A204.1 (cell line): ENCODE measurements around the gene SCT.
"Not testable (repeated sequence)": the region's sequence is repeated elsewhere in the genome, so short reads cannot be mapped to it uniquely, and the experiment has no call there.

Source experiments
- FAIRE-seq: peaks from 2 replicates; lab custom pipeline; 2012; peaks lifted over from hg19 to GRCh38; lab: Jason Lieb, UNC

SCT gene, protein sequence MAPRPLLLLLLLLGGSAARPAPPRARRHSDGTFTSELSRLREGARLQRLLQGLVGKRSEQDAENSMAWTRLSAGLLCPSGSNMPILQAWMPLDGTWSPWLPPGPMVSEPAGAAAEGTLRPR

DNA sequence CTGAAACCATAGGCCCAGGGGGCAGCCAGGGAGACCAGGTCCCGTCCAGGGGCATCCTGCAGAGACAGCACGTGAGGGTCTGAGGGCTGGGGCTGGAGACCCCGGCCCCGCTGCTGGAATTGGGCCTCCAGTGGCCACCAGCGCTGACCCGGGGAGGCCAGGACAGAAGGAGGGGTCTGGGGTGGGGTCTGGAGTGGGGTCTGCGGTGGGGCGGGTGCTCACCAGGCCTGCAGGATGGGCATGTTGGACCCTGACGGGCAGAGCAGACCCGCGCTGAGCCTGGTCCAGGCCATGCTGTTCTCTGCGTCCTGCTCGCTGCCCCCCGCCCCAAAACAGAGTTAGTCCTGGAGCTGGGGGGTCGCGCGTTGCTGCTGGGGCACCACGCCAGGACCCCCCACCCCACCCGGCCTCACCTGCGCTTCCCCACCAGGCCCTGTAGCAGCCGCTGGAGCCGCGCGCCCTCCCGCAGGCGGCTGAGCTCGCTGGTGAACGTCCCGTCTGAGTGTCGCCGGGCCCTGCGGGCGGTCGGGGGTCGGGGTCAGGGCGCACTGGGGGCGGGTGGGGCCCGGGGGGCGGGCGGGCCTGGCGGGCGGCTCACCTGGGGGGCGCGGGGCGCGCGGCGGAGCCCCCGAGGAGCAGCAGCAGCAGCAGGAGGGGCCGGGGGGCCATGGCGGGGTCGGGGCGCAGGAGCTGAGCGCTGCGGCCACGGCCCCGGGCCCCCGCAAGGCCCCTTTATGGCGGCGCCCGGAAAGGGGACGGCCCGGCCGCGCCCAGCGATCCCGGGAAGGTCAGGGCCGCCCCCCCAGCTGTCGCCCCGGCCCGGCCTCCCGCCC lies at the start of gene SCT:
Gene SCT, minus strand, starts transcription at position 707 of the 833 bp plus-strand sequence. Its CDS starts 38 bp downstream, at position 669.
- no peak for FAIRE-seq

DNA sequence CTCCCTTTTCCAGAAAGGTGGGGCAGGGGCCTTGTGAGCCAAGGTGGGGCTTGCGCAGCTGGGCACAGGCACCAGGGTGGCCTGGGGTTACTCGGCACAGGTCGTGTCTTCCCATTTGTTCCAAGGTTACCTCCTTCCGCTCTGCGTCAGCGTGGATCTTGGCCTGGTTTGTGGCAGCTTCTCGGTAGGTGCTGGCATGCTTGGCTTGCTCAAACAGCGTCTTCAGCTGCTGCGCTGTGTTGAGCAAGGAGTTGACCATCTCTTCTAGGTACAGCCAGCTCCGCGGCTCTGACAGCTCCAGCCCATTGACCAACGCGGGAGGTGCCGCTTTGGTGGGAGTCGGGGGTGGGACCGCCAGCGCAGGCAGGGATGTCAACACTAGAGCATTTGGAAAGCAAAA lies 47.4 kb upstream of the SCT start:
- no peak for FAIRE-seq

DNA sequence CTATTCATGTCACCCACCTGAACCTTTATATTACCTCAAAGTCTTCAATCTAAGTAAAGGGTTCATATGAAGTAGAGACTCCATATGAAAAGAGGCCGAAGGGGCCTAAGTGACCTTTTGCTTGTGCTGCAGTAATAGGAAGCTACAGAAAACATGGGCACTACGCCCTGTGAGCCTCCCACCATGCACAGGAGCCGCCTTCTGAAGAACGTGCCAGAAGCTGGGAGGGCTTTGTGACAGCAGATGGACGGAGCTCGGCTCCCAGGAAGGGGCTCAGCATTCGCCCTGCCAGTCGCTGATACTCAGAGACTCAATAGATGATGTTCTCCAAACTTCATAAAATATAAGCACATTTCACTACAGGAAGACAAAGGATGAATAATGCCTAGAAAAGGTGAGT lies 46.9 kb upstream of the SCT start:
- no peak for FAIRE-seq

DNA sequence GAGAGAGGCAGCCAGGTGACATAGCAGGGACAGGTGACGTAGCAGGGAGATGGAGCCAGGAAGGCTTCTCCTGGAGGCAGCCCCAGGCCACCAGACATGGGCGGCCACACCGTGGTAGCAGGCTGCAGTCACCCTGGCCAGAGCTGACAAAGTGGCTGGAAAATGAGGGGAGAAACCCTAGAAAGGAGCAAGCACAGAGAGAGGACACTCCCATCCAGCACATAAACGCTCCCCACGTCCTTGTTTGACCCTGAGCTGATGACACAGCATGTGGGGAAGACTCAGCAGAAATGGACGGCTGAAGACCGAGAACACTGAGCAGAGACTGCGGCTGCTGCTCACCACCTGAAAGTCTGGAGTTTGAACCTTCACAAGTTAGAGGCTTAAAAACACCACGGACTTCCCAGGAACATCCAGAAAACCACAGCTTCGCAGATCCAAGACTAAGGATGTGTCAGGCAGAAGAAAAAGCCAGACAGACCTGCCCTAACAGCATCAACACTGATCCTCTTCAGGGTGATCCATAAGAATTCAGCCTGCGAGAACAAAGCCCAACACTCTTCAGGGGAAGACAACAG lies 38.8 kb upstream of the SCT start:
- FAIRE-seq = no peak

DNA sequence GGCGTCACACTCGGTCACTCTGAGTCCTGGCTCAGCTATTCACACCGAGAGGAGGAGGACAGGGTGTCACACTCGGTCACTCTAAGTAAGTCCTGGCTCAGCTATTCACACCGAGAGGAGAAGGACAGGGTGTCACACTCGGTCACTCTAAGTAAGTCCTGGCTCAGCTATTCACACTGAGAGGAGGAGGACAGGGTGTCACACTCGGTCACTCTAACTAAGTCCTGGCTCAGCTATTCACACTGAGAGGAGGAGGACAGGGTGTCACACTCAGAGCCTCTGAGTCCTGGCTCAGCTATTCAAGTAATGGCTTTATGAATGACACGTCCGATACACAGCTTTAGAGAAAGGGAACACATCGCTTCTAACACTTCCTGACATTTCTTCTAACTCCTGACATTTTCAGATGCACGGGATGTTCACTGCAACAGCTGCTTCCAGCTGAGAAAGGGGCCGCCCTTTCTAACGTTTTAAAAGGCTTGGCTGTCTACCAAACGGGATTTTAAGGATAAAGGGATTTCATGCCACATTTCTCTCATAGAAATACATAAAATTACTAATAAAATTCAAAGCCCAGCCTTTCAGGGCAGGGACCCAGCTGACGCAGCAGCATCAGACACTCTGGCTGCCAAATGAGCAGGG lies 38.2 kb upstream of the SCT start:
- no peak for FAIRE-seq

DNA sequence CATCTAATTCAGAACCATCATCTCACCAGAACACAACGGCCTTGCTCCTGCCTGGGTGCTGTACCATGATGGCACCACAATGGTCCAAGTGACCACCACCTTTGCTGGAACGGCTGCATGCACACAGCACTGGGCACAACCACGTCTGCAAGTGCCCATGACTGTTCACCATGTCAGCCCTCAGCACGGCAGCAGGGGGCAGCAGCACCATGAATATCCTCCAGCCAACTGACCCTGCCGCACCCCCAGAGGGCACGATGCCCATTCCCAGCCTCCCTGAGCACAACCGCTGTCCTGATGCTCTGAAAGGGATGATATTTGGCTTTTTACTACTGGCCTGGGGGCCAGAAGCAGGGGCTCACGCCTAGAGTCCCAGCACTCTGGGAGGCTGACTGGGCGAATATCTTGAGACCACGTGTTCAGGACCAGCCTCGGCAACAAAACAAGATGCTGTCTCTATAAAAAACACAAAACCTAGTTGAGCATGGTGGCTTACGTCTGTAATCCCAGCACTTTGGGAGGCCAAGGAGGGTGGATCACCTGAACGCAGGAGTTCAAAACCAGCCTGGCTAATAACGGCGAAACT lies 35.8 kb upstream of the SCT start:
- no peak for FAIRE-seq

DNA sequence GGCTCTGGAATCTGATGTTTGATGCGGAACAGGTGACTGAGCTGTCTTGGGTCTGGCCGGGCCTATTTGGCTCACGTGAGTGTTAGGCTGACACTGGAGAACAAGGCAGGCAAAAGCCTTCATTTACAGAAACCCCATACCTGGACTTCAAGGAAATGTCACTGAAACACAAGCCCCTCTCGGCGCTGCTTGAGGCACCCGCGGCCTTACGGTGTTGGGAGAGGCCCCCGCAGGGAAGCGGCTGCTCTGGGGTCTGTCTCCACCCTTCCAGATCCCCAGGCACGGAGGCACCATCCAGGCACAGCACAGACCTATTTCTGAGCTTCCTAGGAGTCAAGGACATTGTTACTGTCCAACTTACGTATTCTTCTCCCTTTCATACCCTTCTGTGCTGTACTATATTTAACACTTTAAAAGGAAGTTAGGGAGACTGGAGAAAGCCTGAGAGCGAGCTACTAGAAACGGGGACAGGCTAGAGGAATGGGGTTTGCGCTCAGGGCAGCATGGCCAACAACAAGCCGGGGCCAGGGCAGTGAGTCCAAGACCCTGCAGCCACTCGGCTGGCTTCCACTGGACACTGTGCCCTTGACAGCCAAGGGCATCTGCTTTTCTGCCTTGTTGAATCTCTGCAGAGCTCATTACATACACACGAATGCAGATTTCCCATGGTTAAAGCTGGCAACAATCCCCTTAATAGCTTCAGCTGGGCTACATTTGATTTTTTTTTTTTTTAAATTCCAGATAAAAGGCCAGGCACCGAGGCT lies 33.9 kb upstream of the SCT start:
- no peak for FAIRE-seq

DNA sequence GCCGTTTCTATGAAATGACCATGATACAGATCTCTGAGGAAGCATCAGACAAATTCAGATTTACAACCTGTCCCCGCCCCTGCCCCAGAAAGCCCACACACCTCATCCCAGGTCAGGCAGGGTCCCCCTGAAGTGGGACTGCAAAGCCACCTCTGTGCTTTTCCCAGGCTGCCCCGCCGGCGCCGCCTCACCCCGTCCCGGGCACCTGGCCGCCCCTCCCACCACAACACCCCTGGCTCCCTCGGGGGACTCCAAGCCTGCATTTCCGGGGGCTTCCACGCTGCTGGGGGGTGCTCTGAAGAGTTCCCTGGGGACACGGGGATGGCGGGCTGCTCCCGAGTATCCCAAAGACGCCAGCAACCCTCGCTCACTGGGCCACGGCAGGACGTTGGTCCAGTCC lies 33.3 kb upstream of the SCT start:
- FAIRE-seq = no peak

DNA sequence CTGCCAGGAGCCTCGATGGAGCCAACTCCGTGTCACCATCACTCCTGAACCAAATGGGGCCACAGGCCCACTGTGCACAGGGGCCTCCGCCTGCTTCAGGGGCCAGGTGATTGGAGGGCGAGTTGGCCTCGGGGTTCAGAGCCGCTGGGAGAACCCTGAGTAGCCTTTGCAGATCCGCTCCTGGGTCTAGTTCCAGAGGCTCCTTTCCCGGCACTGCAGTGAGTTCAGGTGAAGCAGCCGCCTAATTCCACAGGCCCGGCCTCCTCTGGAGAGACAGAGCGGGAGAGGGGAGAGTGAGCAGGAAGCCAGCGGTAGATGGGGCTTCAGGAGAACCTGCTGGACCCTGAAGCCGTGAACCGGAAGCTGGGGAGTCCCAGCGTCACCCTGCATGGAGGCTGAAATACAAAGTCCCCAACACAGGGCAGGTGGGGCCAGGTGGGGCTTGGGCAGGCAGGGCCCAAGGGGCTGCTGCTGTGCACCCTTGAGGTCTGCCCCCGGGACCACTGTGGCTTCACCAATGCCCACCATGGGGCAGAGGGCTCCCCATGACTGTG lies 32.6 kb upstream of the SCT start:
- no peak for FAIRE-seq

DNA sequence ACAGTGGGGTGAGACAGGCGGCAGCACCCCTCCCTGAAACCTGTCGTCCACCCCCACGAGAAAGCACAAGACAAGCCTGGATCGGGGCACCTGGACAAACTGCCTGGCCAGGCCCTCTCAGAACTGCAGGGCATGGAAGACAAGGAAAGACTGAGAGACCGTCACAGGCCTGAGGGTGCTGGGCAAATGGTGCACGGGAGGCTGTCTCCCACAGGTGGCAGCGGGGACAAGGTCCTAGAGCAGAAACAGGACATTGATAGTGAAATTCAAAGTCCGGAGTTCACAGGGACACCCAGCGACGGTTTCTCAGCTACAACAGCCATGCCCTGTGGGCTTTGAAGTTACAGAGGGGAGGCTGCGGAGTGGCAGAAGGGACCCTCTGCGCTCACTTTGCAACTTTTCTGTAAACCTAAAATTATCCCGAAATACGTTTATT lies 30.7 kb upstream of the SCT start:
- no peak for FAIRE-seq

DNA sequence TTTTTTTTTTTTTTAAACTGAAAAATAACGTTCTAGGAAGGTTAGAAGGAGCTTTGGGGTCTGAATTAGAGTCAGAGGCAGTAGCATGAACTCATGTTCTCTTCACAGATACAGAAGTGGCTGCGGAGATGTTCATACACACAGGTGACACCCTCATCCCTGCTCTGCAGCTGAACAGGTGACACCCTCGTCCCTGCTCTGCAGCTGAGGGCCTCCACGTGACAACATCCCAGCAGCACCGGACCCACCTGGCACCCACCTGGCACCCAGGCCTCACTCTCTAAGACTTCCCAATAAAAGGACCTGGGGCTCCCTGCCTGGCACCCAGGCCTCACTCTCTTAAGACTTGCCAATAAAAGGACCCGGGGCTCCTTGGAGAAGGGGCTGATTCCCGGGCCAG lies 29.9 kb upstream of the SCT start:
- FAIRE-seq = no peak

DNA sequence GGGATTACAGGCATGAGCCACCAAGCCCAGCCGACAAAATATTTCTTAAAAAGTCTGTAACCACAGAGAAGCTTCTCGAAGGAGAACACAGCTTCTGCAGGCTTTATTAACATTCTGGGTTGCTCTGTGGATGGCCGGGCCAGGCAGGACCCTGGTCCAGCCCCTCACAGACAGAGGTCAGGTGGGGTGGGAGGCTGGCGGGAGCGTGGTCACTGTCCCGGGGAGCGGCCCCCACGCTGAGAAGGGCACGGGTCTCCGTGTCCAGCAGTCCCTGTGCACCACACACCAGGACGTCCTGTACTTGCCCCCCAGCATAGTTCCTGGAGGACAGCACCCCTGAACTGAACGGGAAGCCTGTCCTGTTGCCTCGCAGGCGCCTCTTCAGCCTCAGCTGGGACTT lies 29.4 kb upstream of the SCT start:
- no peak for FAIRE-seq

DNA sequence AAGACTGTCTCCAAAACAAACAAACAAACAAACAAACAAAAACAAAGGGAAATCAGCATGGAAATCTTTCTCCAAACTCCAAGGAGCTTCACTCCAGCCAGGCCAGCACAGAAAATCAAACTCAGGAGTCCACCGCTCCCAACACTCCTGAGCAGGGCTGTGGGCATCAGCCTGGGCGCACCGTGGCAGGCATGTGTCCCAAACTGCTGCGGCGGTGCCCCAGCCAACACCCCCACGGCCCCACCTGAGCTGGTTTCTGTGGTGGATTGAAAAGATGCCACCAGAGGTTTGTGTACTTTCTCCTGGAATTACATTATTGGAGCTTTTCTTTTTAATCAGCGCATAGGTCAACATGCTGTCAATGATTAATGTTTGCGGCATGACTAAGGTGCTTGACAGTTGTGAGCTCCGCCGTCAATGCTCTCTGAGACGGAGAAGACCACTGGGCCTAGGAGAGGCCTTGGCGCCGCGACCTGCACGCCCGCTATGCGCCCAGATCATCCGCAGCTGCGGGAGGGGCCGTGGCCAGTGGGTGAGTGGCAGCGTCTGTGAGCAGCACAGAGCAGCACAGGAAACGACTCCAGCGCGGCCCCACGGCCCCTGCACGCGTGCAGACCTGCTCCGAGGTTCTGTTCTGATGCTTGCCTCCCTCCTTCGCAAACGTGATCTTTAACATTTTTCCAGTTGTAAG lies 28.2 kb upstream of the SCT start:
- no peak for FAIRE-seq

DNA sequence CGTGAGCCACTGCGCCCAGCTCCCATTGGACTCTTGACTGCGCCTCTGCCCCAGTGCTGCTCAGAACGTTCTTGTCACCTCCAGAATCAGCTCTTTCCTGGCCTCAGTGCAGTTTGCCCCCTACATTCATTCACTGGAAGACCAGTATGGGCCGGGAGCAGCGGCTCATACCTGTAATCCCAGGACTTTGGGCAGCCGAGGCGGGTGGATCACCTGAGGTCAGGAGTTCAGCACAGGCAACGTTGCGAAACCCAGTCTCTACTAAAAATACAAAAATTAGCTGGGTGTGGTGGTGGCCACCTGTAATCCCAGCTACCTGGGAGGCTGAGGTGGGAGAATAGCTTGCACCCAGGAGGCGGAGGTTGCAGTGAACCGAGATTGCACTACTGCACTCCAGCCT lies 27.5 kb upstream of the SCT start:
- not testable (repeated sequence) for FAIRE-seq

DNA sequence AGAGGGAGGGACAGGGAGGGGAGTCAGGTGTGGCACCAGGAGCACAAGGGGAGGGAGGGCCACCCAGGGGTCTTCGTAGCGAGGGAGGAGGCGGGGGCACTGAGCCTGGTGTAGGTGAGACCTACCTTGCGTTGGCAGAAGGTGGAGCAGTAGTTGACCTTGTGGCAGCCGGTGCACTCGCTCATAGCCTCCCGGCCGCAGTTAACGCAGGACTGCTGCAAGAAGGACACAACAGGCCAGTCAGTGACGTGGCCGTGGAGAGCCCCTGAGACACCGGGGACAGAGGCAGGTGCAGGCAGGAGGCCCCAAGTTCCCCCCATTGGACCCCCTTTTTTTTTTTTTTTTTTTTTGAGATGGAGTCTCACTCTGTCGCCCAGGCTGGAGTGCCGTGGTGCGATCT lies 26.9 kb upstream of the SCT start:
- FAIRE-seq = no peak

DNA sequence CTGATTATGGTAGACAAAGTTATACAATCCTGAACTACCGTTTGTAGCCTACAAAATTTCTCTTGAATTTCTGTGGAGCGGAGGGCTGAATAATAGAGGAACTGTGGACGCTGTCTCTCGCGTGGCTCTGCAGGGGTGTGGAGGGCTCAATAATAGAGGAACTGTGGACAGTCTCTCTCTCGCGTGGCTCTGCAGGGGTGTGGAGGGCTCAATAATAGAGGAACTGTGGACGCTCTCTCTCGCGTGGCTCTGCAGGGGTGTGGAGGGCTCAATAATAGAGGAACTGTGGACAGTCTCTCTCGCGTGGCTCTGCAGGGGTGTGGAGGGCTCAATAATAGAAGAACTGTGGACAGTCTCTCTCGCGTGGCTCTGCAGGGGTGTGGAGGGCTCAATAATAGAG lies 26.2 kb upstream of the SCT start:
- FAIRE-seq = not testable (repeated sequence)

DNA sequence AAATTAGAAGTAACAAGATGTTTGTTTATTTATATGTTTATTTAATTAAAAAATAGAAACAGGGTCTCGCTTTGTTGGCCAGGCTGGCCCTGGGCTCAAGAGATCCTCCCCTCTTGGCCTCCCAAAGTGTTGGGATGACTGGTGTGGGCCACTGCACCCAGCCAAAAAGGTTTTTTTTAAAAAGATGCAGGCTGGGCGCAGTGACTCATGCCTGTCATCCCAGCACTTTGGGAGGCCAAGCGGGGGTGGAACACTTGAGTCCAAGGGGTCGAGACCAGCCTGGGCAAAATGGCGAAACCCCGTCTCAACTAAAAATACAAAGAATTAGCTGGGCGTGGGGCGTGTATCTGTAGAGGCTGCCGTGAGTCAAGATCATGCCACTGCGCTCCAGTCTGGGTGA lies 23.5 kb upstream of the SCT start:
- FAIRE-seq = no peak

DNA sequence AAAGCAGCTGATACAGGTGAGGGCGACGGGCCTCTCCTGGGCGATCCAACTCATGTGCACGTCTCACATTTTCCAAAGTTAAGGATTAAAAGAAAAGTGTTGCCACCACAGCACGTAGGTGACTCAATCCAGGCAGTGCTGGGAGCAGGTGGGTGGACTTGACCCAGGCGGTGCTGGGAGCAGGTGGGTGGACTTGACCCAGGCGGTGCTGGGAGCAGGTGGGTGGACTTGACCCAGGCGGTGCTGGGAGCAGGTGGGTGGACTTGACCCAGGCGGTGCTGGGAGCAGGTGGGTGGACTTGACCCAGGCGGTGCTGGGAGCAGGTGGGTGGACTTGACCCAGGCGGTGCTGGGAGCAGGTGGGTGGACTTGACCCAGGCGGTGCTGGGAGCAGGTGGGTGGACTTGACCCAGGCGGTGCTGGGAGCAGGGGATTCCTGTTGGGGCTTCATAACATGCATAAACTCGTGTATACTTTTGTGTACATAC lies 20.7 kb upstream of the SCT start:
- not testable (repeated sequence) for FAIRE-seq

DNA sequence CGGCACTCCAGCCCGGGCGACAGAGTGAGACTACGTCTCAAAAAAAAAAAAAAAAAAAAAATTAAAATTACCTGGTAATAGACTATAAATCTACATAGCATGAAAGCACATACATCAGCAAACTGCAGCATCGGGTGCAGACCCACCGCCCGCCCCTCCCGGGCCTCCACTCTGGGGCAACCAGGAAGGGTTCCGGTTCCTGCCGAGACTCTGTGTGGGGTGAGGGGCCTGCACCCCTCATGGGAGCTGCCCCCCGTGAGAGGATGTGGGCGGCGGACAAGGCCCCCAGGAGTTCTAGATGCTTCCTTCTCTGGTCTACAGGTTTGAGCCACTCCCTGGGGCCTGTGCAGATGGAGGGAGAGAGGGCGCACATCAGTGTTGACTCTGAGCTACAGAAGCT lies 19.2 kb upstream of the SCT start:
- FAIRE-seq = no peak

DNA sequence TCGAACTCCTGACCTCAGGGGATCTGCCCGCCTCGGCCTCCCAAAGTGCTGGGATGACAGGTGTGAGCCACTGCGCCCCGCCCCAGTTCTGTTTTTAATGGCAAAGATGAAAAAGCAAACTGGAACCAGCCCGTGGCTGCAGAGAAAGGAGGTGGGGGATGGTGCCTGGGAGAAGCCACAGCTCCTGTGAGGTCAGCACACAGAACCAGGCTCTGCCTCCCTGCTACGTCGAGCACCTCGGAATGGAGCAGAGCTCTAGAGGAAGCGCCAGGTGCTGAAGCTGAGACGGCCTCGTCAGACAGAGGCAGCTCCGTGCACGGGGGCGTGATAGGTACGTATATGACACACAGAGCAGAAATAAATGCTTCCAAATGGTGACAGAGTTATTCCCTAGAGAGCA lies 18.6 kb upstream of the SCT start:
- FAIRE-seq = no peak
